K562 (cell line): ENCODE data around the gene ELF5. TPM values are rescaled to one million over a fixed set of nuclear protein-coding genes. Genes with fewer than 3 reads are reported as not detected.

Source experiments
- ATAC-seq: fragments of 200-7000 bp; cut with Tn5 transposase; 3 replicates; pipeline ENCODE4 v1.9.1; 2020; ENCODE audit warnings: moderate library complexity
- BruUV-seq: library from RNA; stranded (reverse); fragments of 400-500 nt; replicated peaks from 2 replicates; lab custom pipeline; 2021; lab: Mats Ljungman, UMichigan
- CTCF ChIA-PET: fragments of 300-600 bp; formaldehyde crosslinking; extraction: SDS; loops from one replicate; lab custom pipeline; 2021; ENCODE audit warnings: low intra/inter-chr PET ratio; lab: Yijun Ruan, JAX
- POLR2A ChIA-PET: fragments of 300-600, 350-650 bp; sonication (Branson Sonifier 250); formaldehyde crosslinking; extraction: SDS; loops from one replicate; lab custom pipeline; 2021; ENCODE audit warnings: antibody characterized with exemption, inconsistent platforms; lab: Yijun Ruan, JAX
- DNase-seq, 4 experiments: peaks; one replicate each; pipeline versions ENCODE4 v3.0.0 to v3.0.0-alpha.2; 2011 to 2018; ENCODE audit warnings: low spot score in 3 of 4, mixed read lengths in 3 of 4; ENCODE audit errors: extremely low read depth in 1 of 4
- FAIRE-seq: peaks from 2 replicates; lab custom pipeline; 2011; peaks lifted over from hg19 to GRCh38; lab: Jason Lieb, UNC
- H2AFZ ChIP-seq: 2 replicates; pipeline ENCODE4 v1.6.0; 2011; ENCODE audit warnings: low read depth, low read length, control low read depth, inconsistent platforms
- H3K27ac ChIP-seq: fragments of 200-600 bp; 3 replicates; pipeline ENCODE4 v1.8.0; 2011; ENCODE audit warnings: low read depth, mild to moderate bottlenecking, control low read depth, inconsistent platforms, low read length, moderate library complexity, mixed read lengths; ENCODE audit errors: extremely low read depth
- H3K27me3 ChIP-seq, 2 experiments: fragments of 300-600 bp in 1 of 2; 2 replicates in 1 of 2; 3 replicates in 1 of 2; pipeline versions ENCODE4 v1.6.0 to v1.8.0; 2011; ENCODE audit warnings: inconsistent platforms in 2 of 2, low read length in 2 of 2, mild to moderate bottlenecking in 1 of 2, mixed read lengths in 1 of 2, moderate library complexity in 1 of 2; ENCODE audit not compliant: control insufficient read depth in 2 of 2, insufficient read depth in 2 of 2
- H3K36me3 ChIP-seq: fragments of 300-600 bp; 3 replicates; pipeline ENCODE4 v1.8.0; 2011; ENCODE audit warnings: mild to moderate bottlenecking, low read length, inconsistent platforms; ENCODE audit not compliant: control insufficient read depth, insufficient read depth
- H3K4me1 ChIP-seq, 2 experiments: fragments of 200-600 bp in 1 of 2; replicated peaks in 1 of 2; 2 replicates in 1 of 2; 3 replicates in 1 of 2; pipeline versions ENCODE4 v1.5.1 to v1.8.0; 2011; ENCODE audit warnings: inconsistent platforms in 2 of 2, low read length in 2 of 2, mild to moderate bottlenecking in 1 of 2, mixed read lengths in 1 of 2, moderate library complexity in 1 of 2; ENCODE audit not compliant: control insufficient read depth in 2 of 2, insufficient read depth in 2 of 2
- H3K4me2 ChIP-seq: 2 replicates; pipeline ENCODE4 v1.6.1; 2011; ENCODE audit warnings: low read length, control low read depth, inconsistent platforms, mixed read lengths; ENCODE audit not compliant: insufficient read depth
- H3K4me3 ChIP-seq: fragments of 200-600 bp; sonication (generic), shearing (Covaris generic); 2 replicates; pipeline ENCODE4 v1.5.1; 2016; ENCODE audit warnings: control low read depth, inconsistent platforms
- H3K79me2 ChIP-seq: fragments of 200-600 bp; 3 replicates; pipeline ENCODE4 v1.8.0; 2011; ENCODE audit warnings: low read length, inconsistent platforms; ENCODE audit not compliant: control insufficient read depth, insufficient read depth
- H3K9ac ChIP-seq, 2 experiments: 2 replicates each; pipeline versions ENCODE4 v1.6.0 to v1.6.1; 2011; ENCODE audit warnings: low read depth in 2 of 2, low read length in 2 of 2, control low read depth in 1 of 2, inconsistent platforms in 1 of 2, mild to moderate bottlenecking in 1 of 2, mixed read lengths in 1 of 2; ENCODE audit not compliant: insufficient read depth in 1 of 2
- H3K9me1 ChIP-seq: one replicate; pipeline ENCODE4 v1.6.0; 2011; ENCODE audit warnings: inconsistent platforms, mild to moderate bottlenecking, low read length, moderate library complexity; ENCODE audit not compliant: control insufficient read depth, insufficient read depth
- H3K9me3 ChIP-seq: replicated peaks from 2 replicates; pipeline ENCODE4 v1.5.1; 2011; ENCODE audit warnings: low read depth, low read length, inconsistent platforms; ENCODE audit not compliant: control insufficient read depth, insufficient read depth
- H4K20me1 ChIP-seq: replicated peaks from 2 replicates; pipeline ENCODE4 v1.6.1; 2011; ENCODE audit warnings: low read length, inconsistent platforms, mixed read lengths; ENCODE audit not compliant: control insufficient read depth, insufficient read depth
- CBX3 ChIP-seq, 2 experiments: IDR thresholded peaks; 1 replicate in 1 of 2; 2 replicates in 1 of 2; pipeline ENCODE4 v1.6.1; 2012; ENCODE audit warnings: inconsistent platforms in 2 of 2, low read length in 2 of 2, borderline replicate concordance in 1 of 2, control low read depth in 1 of 2
- CEBPB ChIP-seq: fragments of 450-650 bp; IDR thresholded peaks from 2 replicates; pipeline ENCODE4 v1.6.1; 2016; ENCODE audit warnings: missing genetic modification characterization, missing compliant biosample characterization
- CEBPG ChIP-seq, 3 experiments: fragments of 200-800 bp in 1 of 3; sonication (Bioruptor generic) in 1 of 3; sonication (generic) in 1 of 3; formaldehyde crosslinking in 1 of 3; IDR thresholded peaks in 2 of 3; conservative IDR thresholded peaks in 1 of 3; 2 replicates each; pipeline versions ENCODE4 v1.6.1 to v1.8.0; 2016 to 2022; ENCODE audit warnings: missing compliant biosample characterization in 2 of 3, missing genetic modification characterization in 2 of 3, mild to moderate bottlenecking in 1 of 3, missing genetic modification reagents in 1 of 3
- ERF ChIP-seq: fragments of 450-650 bp; formaldehyde crosslinking; IDR thresholded peaks from 2 replicates; pipeline ENCODE4 v1.4.0; 2020; ENCODE audit warnings: mild to moderate bottlenecking, mixed read lengths
- HMG20B ChIP-seq: fragments of 250-450 bp; sonication (Bioruptor Pico); IDR thresholded peaks from 2 replicates; pipeline ENCODE4 v1.5.0; 2021; ENCODE audit warnings: mild to moderate bottlenecking
- KAT2B ChIP-seq: IDR thresholded peaks from one replicate; pipeline ENCODE4 v1.6.1; 2012; ENCODE audit warnings: low read depth, mild to moderate bottlenecking, control low read depth, inconsistent platforms, low read length, moderate library complexity
- MAX ChIP-seq: sonication (generic); formaldehyde crosslinking; IDR thresholded peaks from 2 replicates; pipeline ENCODE4 v1.9.0; 2022; ENCODE audit warnings: mild to moderate bottlenecking, missing genetic modification reagents
- NR2C2 ChIP-seq, 2 experiments: fragments of 200-800 bp in 1 of 2; sonication (Bioruptor generic) in 1 of 2; sonication (generic) in 1 of 2; formaldehyde crosslinking in 1 of 2; IDR thresholded peaks; 2 replicates each; pipeline versions ENCODE4 v1.6.1 to v1.8.0; 2016 to 2022; ENCODE audit warnings: mild to moderate bottlenecking in 1 of 2, missing compliant biosample characterization in 1 of 2, missing genetic modification characterization in 1 of 2, missing genetic modification reagents in 1 of 2
- SP2 ChIP-seq: IDR thresholded peaks from 2 replicates; pipeline ENCODE4 v1.6.1; 2011; ENCODE audit warnings: mild to moderate bottlenecking, low read depth, low read length, moderate library complexity; ENCODE audit not compliant: poor library complexity, severe bottlenecking; ENCODE audit errors: extremely low read depth
- STAT5B ChIP-seq: fragments of 250-450 bp; sonication (Bioruptor Pico); IDR thresholded peaks from 2 replicates; pipeline ENCODE4 v1.8.0; 2021; ENCODE audit warnings: mild to moderate bottlenecking, inconsistent platforms
- in situ Hi-C: fragments of 300-500 bp; cut with MboI; formaldehyde crosslinking; loops from 4 replicates; pipeline ENCODE4 v1.15.0; 2018; ENCODE audit warnings: inconsistent platforms, mixed read lengths
- intact Hi-C: fragments of 100-400 bp; cut with micrococcal nuclease; formaldehyde crosslinking; loops from 2 replicates; pipeline ENCODE4 v1.14.2; 2022
- polyA plus RNA-seq, 8 experiments: library from polyadenylated mRNA; depleted of rRNA in 4 of 8; stranded (reverse) in 5 of 8; unstranded in 3 of 8; fragments of >200 nt; fragmentation: Nextera tagmentation in 2 of 8; fragmentation: Illumina TruSeq in 1 of 8; extraction: Ambion mirVana in 2 of 8; extraction: Trizol in 1 of 8; gene quantifications; 2 replicates each; pipeline versions ENCODE4 v1.2.1 to v1.2.3, GENCODE V29; 2011 to 2014; ENCODE audit warnings: inconsistent platforms in 1 of 8, missing spikeins in 1 of 8
- total RNA-seq, 7 experiments: library from RNA; depleted of rRNA in 6 of 7; stranded (reverse); fragments of >200 nt in 6 of 7; fragmentation: Illumina TruSeq in 2 of 7; extraction: Trizol in 2 of 7; gene quantifications; 2 replicates each; pipeline versions ENCODE4 v1.2.1 to v1.2.3, GENCODE V29; 2011 to 2021; ENCODE audit warnings: low replicate concordance in 1 of 7

The ELF5 gene
- total and polyA plus RNA-seq, 9 of the 15 experiments (the other 6 are each of a cell fraction or from before 2014, with no cell fraction given), result not detected

DNA sequence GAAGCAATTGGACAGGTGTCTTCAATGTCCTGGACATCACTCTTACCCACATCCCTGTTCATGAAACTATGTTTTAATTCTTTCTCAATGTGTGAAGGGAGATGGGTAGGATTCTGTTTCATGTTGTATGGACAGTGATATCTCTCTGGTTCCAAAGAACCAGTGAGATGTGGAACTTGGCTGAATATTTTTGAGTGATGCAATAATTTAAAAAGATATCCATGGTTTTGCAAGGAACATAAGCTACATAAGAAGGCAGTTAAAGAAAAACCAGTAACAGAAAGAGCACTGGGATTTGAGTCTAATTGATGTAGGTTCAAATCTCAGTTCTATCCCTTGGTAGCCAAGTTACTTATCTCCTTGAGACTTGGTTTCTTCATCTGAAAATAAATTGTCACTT lies 7.7 kb upstream of the ELF5 start:
- in situ Hi-C loops, result no loop called here
- H4K20me1 ChIP-seq, result no peaks in the 10 kb centered on the region

More for the DNA sequence above, 7.7 kb upstream of the ELF5 start:
- no peaks in the 10 kb centered on the region for H3K9me1 ChIP-seq
- TF ChIP-seq CEBPG (CRISPR knock-in tag; IDR thresholded peaks at IDR 0.05), result no peak
- TF ChIP-seq CEBPG (tag; conservative IDR thresholded peaks at IDR 0.05 in 1 of 2, IDR thresholded peaks at IDR 0.05 in 1 of 2), result peak; percentile 56 to 75
- no peak for TF ChIP-seq HMG20B (CRISPR knock-in tag)
- TF ChIP-seq KAT2B, result no peak
- TF ChIP-seq STAT5B (CRISPR knock-in tag), result no peak
- no peak for TF ChIP-seq MAX
- TF ChIP-seq ERF (CRISPR knock-in tag), result no peak
- peak; percentile 56 for TF ChIP-seq CEBPB
- no peak for TF ChIP-seq CBX3 (IDR thresholded peaks at IDR 0.05; ENCODE audit: borderline replicate concordance in 1 of 2, low read length in 2 of 2)
- TF ChIP-seq NR2C2 (CRISPR knock-in tag; IDR thresholded peaks at IDR 0.05), result no peak
- TF ChIP-seq NR2C2 (tag; IDR thresholded peaks at IDR 0.05), result no peak
- TF ChIP-seq SP2, result no peak
- H3K9ac ChIP-seq, result no peak overlapping the region
- no peak overlapping the region for H3K4me2 ChIP-seq
- H3K9me3 ChIP-seq, result no peaks in the 10 kb centered on the region
- FAIRE-seq, result no peak
- no TSS peak for BruUV-seq
- DNase-seq, result no peak
- H2AFZ ChIP-seq, result no peak overlapping the region
- H3K4me1 ChIP-seq, result peaks cover 0 to 4% of the 10 kb centered on the region in 2 experiments; a peak in 2 of 5 replicates
- intact Hi-C loops, result no loop called here
- no peak for ATAC-seq
- H3K4me3 ChIP-seq, result no peak overlapping the region
- no peaks in the 10 kb centered on the region for H3K79me2 ChIP-seq
- POLR2A ChIA-PET, result no interaction called here
- H3K36me3 ChIP-seq, result no peaks in the 10 kb centered on the region
- no peak overlapping the region for H3K27ac ChIP-seq
- H3K27me3 ChIP-seq, result peaks cover 13 to 30% of the 10 kb centered on the region in 2 experiments
- CTCF ChIA-PET, result no interaction called here
